Thyroid gland (tissue), 4 donors: ENCODE results near the gene ANKRD12. TPM values are rescaled to one million over a fixed set of nuclear protein-coding genes. Genes with fewer than 3 reads are reported as not detected.

Experiments used
- DNase-seq, 2 donors: peaks; one replicate each; pipeline ENCODE4 v3.0.0-alpha.2; 2019
- H3K27ac ChIP-seq, 3 donors: fragments of 200-600 bp; sonication (generic); 1 replicate in 2 of 3; 2 replicates in 1 of 3; pipeline ENCODE4 v1.5.1; 2016 to 2019; ENCODE audit warnings: mild to moderate bottlenecking in 1 of 3, moderate library complexity in 1 of 3
- H3K27me3 ChIP-seq: fragments of 200-600 bp; sonication (generic); one replicate; pipeline ENCODE4 v1.5.1; 2019
- H3K36me3 ChIP-seq, 2 donors: fragments of 200-600 bp; sonication (generic); one replicate each; pipeline ENCODE4 v1.5.1; 2016 to 2019
- H3K4me1 ChIP-seq, 2 donors: fragments of 200-600 bp; sonication (generic); one replicate each; pipeline ENCODE4 v1.5.1; 2017 to 2019
- H3K4me3 ChIP-seq, 3 donors: fragments of 200-600 bp; sonication (generic); replicated peaks in 1 of 3; 1 replicate in 2 of 3; 2 replicates in 1 of 3; pipeline ENCODE4 v1.5.1; 2016; ENCODE audit warnings: mild to moderate bottlenecking in 1 of 3
- H3K9me3 ChIP-seq: fragments of 200-600 bp; sonication (generic); one replicate; pipeline ENCODE4 v1.5.1; 2017
- CTCF ChIP-seq, 6 experiments: fragments of 200-600 bp in 3 of 6; fragments of 450-650 bp in 3 of 6; sonication (generic) in 3 of 6; IDR thresholded peaks; one replicate each; pipeline ENCODE4 v1.5.1; 2016 to 2019; ENCODE audit warnings: antibody characterized with exemption in 6 of 6, mild to moderate bottlenecking in 2 of 6, inconsistent platforms in 1 of 6, moderate library complexity in 1 of 6
- POLR2A ChIP-seq, 2 donors: fragments of 450-650 bp; IDR thresholded peaks; one replicate each; pipeline ENCODE4 v1.6.1; 2017; ENCODE audit warnings: antibody characterized with exemption in 2 of 2, mild to moderate bottlenecking in 2 of 2, moderate library complexity in 1 of 2
- WGBS, 2 donors: methylation state at CpG; one replicate each; pipeline ENCODE4 v1.1.5; 2017; 5-methylcytosine and 5-hydroxymethylcytosine counted together
- intact Hi-C: fragments of 100-400 bp; cut with DNase I; formaldehyde crosslinking; loops from one replicate; pipeline ENCODE4 v1.15.1; 2023
- total RNA-seq, 4 donors: library from RNA; depleted of rRNA; stranded (reverse); fragments of >200 nt; gene quantifications; one replicate each; pipeline ENCODE4 v1.2.3, GENCODE V29; 2016

ANKRD12 gene
- total RNA-seq, 4 donors from 2014 or later: 74.6 to 155 (median 109) TPM

GRCh38 chr18:9283791-9284190, 147.2 kb downstream of the ANKRD12 start:
- Histone ChIP-seq H3K27ac (no peak overlapping the region), H3K4me3 (no peak overlapping the region), H3K27me3 (no peaks in the 10 kb centered on the region), H3K4me1 (no peaks in the 10 kb centered on the region), H3K9me3 (no peaks in the 10 kb centered on the region), H3K36me3 (peaks cover 12 to 20% of the 10 kb centered on the region in 2 donors)
- TF ChIP-seq CTCF (IDR thresholded peaks at IDR 0.05) (no peak), POLR2A (IDR thresholded peaks at IDR 0.05) (no peak)
- 90 to 95% methylated on average over 2 of the region's 2 CpGs for WGBS, 2 donors
- DNase-seq: no peak
- intact Hi-C loops: no loop called here

- Histone ChIP-seq H3K4me3 (no peak overlapping the region), H3K27me3 (no peaks in the 10 kb centered on the region), H3K4me1 (no peaks in the 10 kb centered on the region), H3K9me3 (no peaks in the 10 kb centered on the region), H3K27ac (no peak overlapping the region), H3K36me3 (peaks cover 5 to 6% of the 10 kb centered on the region in 2 donors)
- TF ChIP-seq CTCF (IDR thresholded peaks at IDR 0.05) (no peak), POLR2A (IDR thresholded peaks at IDR 0.05) (no peak)
- 91 to 94% methylated on average over 2 of the region's 2 CpGs for WGBS, 2 donors
- no peak for DNase-seq
- intact Hi-C loops: no loop called here
These were observed 149.0 kb downstream of the ANKRD12 start for GRCh38 chr18:9285604-9286003.

- WGBS, 2 donors: 80 to 83% methylated on average over 7 of the region's 7 CpGs
- no peak for DNase-seq
- Histone ChIP-seq H3K27ac (no peak overlapping the region), H3K4me3 (no peak overlapping the region), H3K9me3 (no peaks in the 10 kb centered on the region), H3K4me1 (no peaks in the 10 kb centered on the region), H3K27me3 (no peaks in the 10 kb centered on the region), H3K36me3 (no peaks in the 10 kb centered on the region)
- TF ChIP-seq POLR2A (IDR thresholded peaks at IDR 0.05) (no peak), CTCF (IDR thresholded peaks at IDR 0.05) (no peak)
- intact Hi-C loops: no loop called here
These were observed 150.5 kb downstream of the ANKRD12 start for GRCh38 chr18:9287036-9287435.

GRCh38 chr18:9289698-9290097, 153.1 kb downstream of the ANKRD12 start:
- no peak for TF ChIP-seq POLR2A (IDR thresholded peaks at IDR 0.05)
- TF ChIP-seq CTCF (IDR thresholded peaks at IDR 0.05): no peak
- no peak for DNase-seq
- Histone ChIP-seq H3K27me3 (no peaks in the 10 kb centered on the region), H3K4me3 (no peak overlapping the region), H3K27ac (no peak overlapping the region), H3K36me3 (no peaks in the 10 kb centered on the region), H3K9me3 (no peaks in the 10 kb centered on the region), H3K4me1 (no peaks in the 10 kb centered on the region)
- intact Hi-C loops: no loop called here

GRCh38 chr18:9290156-9290555, 153.6 kb downstream of the ANKRD12 start:
- no peaks in the 10 kb centered on the region for H3K27me3 ChIP-seq
- DNase-seq: no peak
- no peak overlapping the region for H3K27ac ChIP-seq
- TF ChIP-seq CTCF (IDR thresholded peaks at IDR 0.05): no peak
- no peak for TF ChIP-seq POLR2A (IDR thresholded peaks at IDR 0.05)
- intact Hi-C loops: no loop called here
- no peaks in the 10 kb centered on the region for H3K9me3 ChIP-seq
- no peak overlapping the region for H3K4me3 ChIP-seq
- no peaks in the 10 kb centered on the region for H3K4me1 ChIP-seq
- H3K36me3 ChIP-seq: no peaks in the 10 kb centered on the region
